IMR-90 (cell line): ENCODE measurements around the gene CHGA. TPM values are rescaled to one million over a fixed set of nuclear protein-coding genes. Genes with fewer than 3 reads are reported as not detected.

Experiments
- ATAC-seq: fragments of 200-7000 bp; cut with Tn5 transposase; 2 replicates; pipeline ENCODE4 v1.9.1; 2020; ENCODE audit warnings: low read depth, mild to moderate bottlenecking, moderate library complexity
- BruUV-seq: library from RNA; stranded (reverse); fragments of 400-500 nt; replicated peaks from 2 replicates; lab custom pipeline; 2021; lab: Mats Ljungman, UMichigan
- CTCF ChIA-PET: fragments of 300-600 bp; formaldehyde crosslinking; extraction: SDS; loops from one replicate; lab custom pipeline; 2021; ENCODE audit warnings: antibody characterized with exemption; lab: Yijun Ruan, JAX
- POLR2A ChIA-PET: fragments of 300-600 bp; sonication (Branson Sonifier 250); formaldehyde crosslinking; loops from one replicate; lab custom pipeline; 2022; ENCODE audit warnings: antibody characterized with exemption; ENCODE audit not compliant: unreplicated experiment; lab: Charles Lee
- DNase-seq: peaks from one replicate; pipeline ENCODE4 v3.0.0; 2013
- H2AFZ ChIP-seq: replicated peaks from 2 replicates; pipeline ENCODE3; 2013; ENCODE audit warnings: low read length, mild to moderate bottlenecking; ENCODE audit not compliant: poor library complexity
- H2AK5ac ChIP-seq: 2 replicates; pipeline ENCODE4 v1.6.1; 2013; ENCODE audit warnings: low read depth, low read length, inconsistent platforms
- H2AK9ac ChIP-seq: replicated peaks from 2 replicates; pipeline ENCODE3; 2013; ENCODE audit warnings: mild to moderate bottlenecking, low read depth, low read length, moderate library complexity; ENCODE audit not compliant: poor library complexity
- H2BK120ac ChIP-seq: 2 replicates; pipeline ENCODE4 v1.6.1; 2013; ENCODE audit warnings: low read depth, low read length, inconsistent platforms
- H2BK15ac ChIP-seq: 3 replicates; pipeline ENCODE4 v1.6.1; 2013; ENCODE audit warnings: low read depth, low read length, inconsistent platforms
- H2BK20ac ChIP-seq: 2 replicates; pipeline ENCODE4 v1.6.1; 2013; ENCODE audit warnings: low read depth, mild to moderate bottlenecking, inconsistent platforms, low read length, moderate library complexity
- H2BK5ac ChIP-seq: 2 replicates; pipeline ENCODE4 v1.6.1; 2013; ENCODE audit warnings: mild to moderate bottlenecking, low read depth, low read length, inconsistent platforms; ENCODE audit not compliant: poor library complexity, severe bottlenecking
- H3K14ac ChIP-seq: replicated peaks from 2 replicates; pipeline ENCODE4 v1.6.1; 2013; ENCODE audit warnings: low read depth, low read length, inconsistent platforms
- H3K18ac ChIP-seq: 2 replicates; pipeline ENCODE4 v1.6.1; 2013; ENCODE audit warnings: low read depth, low read length, control low read depth
- H3K23ac ChIP-seq: 2 replicates; pipeline ENCODE4 v1.6.1; 2013; ENCODE audit warnings: low read depth, low read length, inconsistent platforms
- H3K27ac ChIP-seq: 2 replicates; pipeline ENCODE4 v1.5.1; 2013; ENCODE audit warnings: mild to moderate bottlenecking, control low read depth, low read length; ENCODE audit not compliant: insufficient read depth
- H3K27me3 ChIP-seq: 2 replicates; pipeline ENCODE4 v1.6.1; 2013; ENCODE audit warnings: low read length; ENCODE audit not compliant: control insufficient read depth, insufficient read depth
- H3K36me3 ChIP-seq: 2 replicates; pipeline ENCODE4 v1.6.1; 2013; ENCODE audit warnings: low read length, mixed read lengths; ENCODE audit not compliant: control insufficient read depth, insufficient read depth
- H3K4ac ChIP-seq: 2 replicates; pipeline ENCODE4 v1.6.1; 2013; ENCODE audit warnings: low read depth, low read length, inconsistent platforms
- H3K4me1 ChIP-seq: 2 replicates; pipeline ENCODE4 v1.6.1; 2013; ENCODE audit warnings: low read length, mixed read lengths; ENCODE audit not compliant: control insufficient read depth, insufficient read depth
- H3K4me2 ChIP-seq: 2 replicates; pipeline ENCODE4 v1.6.1; 2013; ENCODE audit warnings: low read depth, mild to moderate bottlenecking, control low read depth, low read length, moderate library complexity
- H3K4me3 ChIP-seq: 2 replicates; pipeline ENCODE4 v1.5.1; 2013; ENCODE audit warnings: low read depth, mild to moderate bottlenecking, control low read depth, low read length, moderate library complexity; ENCODE audit not compliant: insufficient read depth
- H3K56ac ChIP-seq: 2 replicates; pipeline ENCODE4 v1.6.1; 2013; ENCODE audit warnings: low read length, inconsistent platforms; ENCODE audit not compliant: insufficient read depth; ENCODE audit errors: extremely low read depth
- H3K79me1 ChIP-seq, 2 experiments: 2 replicates each; pipeline ENCODE4 v1.6.1; 2013; ENCODE audit warnings: low read length in 2 of 2, inconsistent platforms in 1 of 2, low read depth in 1 of 2
- H3K9ac ChIP-seq: 2 replicates; pipeline ENCODE4 v1.6.1; 2013; ENCODE audit warnings: low read depth, low read length, control low read depth
- H3K9me1 ChIP-seq: 2 replicates; pipeline ENCODE4 v1.6.1; 2013; ENCODE audit warnings: low read length, inconsistent platforms; ENCODE audit not compliant: insufficient read depth
- H3K9me3 ChIP-seq: 2 replicates; pipeline ENCODE4 v1.6.1; 2013; ENCODE audit warnings: low read length; ENCODE audit not compliant: control insufficient read depth, insufficient read depth
- H4K20me1 ChIP-seq: 2 replicates; pipeline ENCODE4 v1.6.1; 2013; ENCODE audit warnings: low read length, inconsistent platforms; ENCODE audit not compliant: insufficient read depth
- H4K5ac ChIP-seq: 2 replicates; pipeline ENCODE4 v1.6.1; 2013; ENCODE audit warnings: mild to moderate bottlenecking, low read depth, low read length, control low read depth
- H4K8ac ChIP-seq, 2 experiments: 2 replicates each; pipeline ENCODE4 v1.6.1; 2013; ENCODE audit warnings: low read depth in 2 of 2, low read length in 2 of 2, control low read depth in 1 of 2, inconsistent platforms in 1 of 2
- H4K91ac ChIP-seq: 2 replicates; pipeline ENCODE4 v1.6.1; 2013; ENCODE audit warnings: low read depth, low read length, inconsistent platforms; ENCODE audit not compliant: insufficient read depth
- BHLHE40 ChIP-seq: fragments of 150-350 bp; IDR thresholded peaks from 2 replicates; pipeline ENCODE4 v1.6.1; 2016; ENCODE audit warnings: mild to moderate bottlenecking, low read depth, low read length
- CEBPB ChIP-seq: IDR thresholded peaks from 2 replicates; pipeline ENCODE4 v1.6.1; 2012; ENCODE audit warnings: low read depth, low read length, improper control_type of control experiment
- CHD1 ChIP-seq: IDR thresholded peaks from 2 replicates; pipeline ENCODE4 v1.6.1; 2012; ENCODE audit warnings: low read depth, low read length, improper control_type of control experiment
- ELK1 ChIP-seq: fragments of 150-350 bp; IDR thresholded peaks from 2 replicates; pipeline ENCODE4 v1.6.1; 2016; ENCODE audit warnings: low read depth, mild to moderate bottlenecking, low read length, moderate library complexity, borderline replicate concordance
- FOS ChIP-seq: fragments of 150-350 bp; IDR thresholded peaks from 2 replicates; pipeline ENCODE4 v1.6.1; 2016; ENCODE audit warnings: low read depth, low read length
- MAFK ChIP-seq: IDR thresholded peaks from 2 replicates; pipeline ENCODE4 v1.6.1; 2012; ENCODE audit warnings: low read depth, low read length, improper control_type of control experiment
- MAZ ChIP-seq: IDR thresholded peaks from 2 replicates; pipeline ENCODE4 v1.6.1; 2012; ENCODE audit warnings: low read depth, mild to moderate bottlenecking, low read length, improper control_type of control experiment, moderate library complexity, borderline replicate concordance
- NFE2L2 ChIP-seq: fragments of 150-350 bp; IDR thresholded peaks from 2 replicates; pipeline ENCODE4 v1.6.1; 2016; ENCODE audit warnings: low read depth, mild to moderate bottlenecking, low read length
- POLR2A ChIP-seq: IDR thresholded peaks from 2 replicates; pipeline ENCODE4 v1.6.1; 2012; ENCODE audit warnings: mild to moderate bottlenecking, low read depth, low read length
- RAD21 ChIP-seq: IDR thresholded peaks from 2 replicates; pipeline ENCODE4 v1.6.1; 2012; ENCODE audit warnings: low read length, improper control_type of control experiment
- RFX5 ChIP-seq: IDR thresholded peaks from 2 replicates; pipeline ENCODE4 v1.8.0; 2012; ENCODE audit warnings: low read depth, mild to moderate bottlenecking, low read length, moderate library complexity
- SMC3 ChIP-seq: fragments of 150-350 bp; IDR thresholded peaks from 2 replicates; pipeline ENCODE4 v1.6.1; 2016; ENCODE audit warnings: low read depth, mild to moderate bottlenecking, antibody characterized with exemption, low read length, moderate library complexity
- WGBS, 2 experiments: methylation state at CpG; one replicate each; pipeline versions ENCODE4 v1.1.5 to v1.1.7; 2013; ENCODE audit warnings: missing lambda C conversion rate in 2 of 2; ENCODE audit not compliant: insufficient read length in 1 of 2; ENCODE audit errors: extremely low coverage in 2 of 2; 5-methylcytosine and 5-hydroxymethylcytosine counted together
- dilution Hi-C: fragments of 300-500 bp; cut with HindIII; formaldehyde crosslinking; loops from one replicate; pipeline ENCODE4 v1.14.3; 2018; ENCODE audit warnings: low sequenced_read_pairs; ENCODE audit not compliant: unreplicated experiment
- in situ Hi-C: fragments of 300-500 bp; cut with MboI; formaldehyde crosslinking; loops from 3 replicates; pipeline ENCODE4 v1.14.3; 2019; ENCODE audit warnings: low sequenced_read_pairs, inconsistent platforms, mixed read lengths
- intact Hi-C: fragments of 100-400 bp; cut with micrococcal nuclease; formaldehyde crosslinking; loops from 2 replicates; pipeline ENCODE4 v1.10.0; 2022
- polyA plus RNA-seq, 3 experiments: library from polyadenylated mRNA; depleted of rRNA; stranded (reverse); fragments of >200 nt; gene quantifications; 2 replicates each; pipeline ENCODE4 v1.2.3, GENCODE V29; 2012; ENCODE audit warnings: low replicate concordance in 1 of 3
- total RNA-seq: library from RNA; depleted of rRNA; stranded (reverse); fragments of >200 nt; gene quantifications from 2 replicates; pipeline ENCODE4 v1.2.3, GENCODE V29; 2012
- TF ChIP-seq, protein P1 (sequence below): conservative IDR thresholded peaks from 2 replicates; pipeline ENCODE4 v1.5.1; 2012; ENCODE audit warnings: mild to moderate bottlenecking, low read depth, low read length, improper control_type of control experiment

The CHGA gene
- total and polyA plus RNA-seq, 2 of the 4 experiments (the other 2 are of a cell fraction) = not detected

- in situ Hi-C loops = loop anchor here (5.0 kb wide), 1 partner anchor 188 kb away; no protein-coding TSS in a partner anchor
- no peak overlapping the region for H3K56ac ChIP-seq
- CTCF ChIA-PET = no interaction called here
Observed at GRCh38 chr14:92949496-92950192, 26.7 kb downstream of the CHGA start.

More at GRCh38 chr14:92949496-92950192, 26.7 kb downstream of the CHGA start:
- Histone ChIP-seq H3K4me3 (no peak overlapping the region), H4K5ac (no peak overlapping the region), H2AK9ac (peak overlapping the region; percentile 9), H3K9me3 (no peaks in the 10 kb centered on the region), H3K27ac (no peak overlapping the region), H3K79me1 (no peaks in the 10 kb centered on the region), H2AFZ (no peak overlapping the region), H3K9me1 (no peaks in the 10 kb centered on the region), H3K4me1 (no peaks in the 10 kb centered on the region), H2AK5ac (no peak overlapping the region), H3K4me2 (no peak overlapping the region), H3K14ac (no peak overlapping the region), H2BK15ac (no peak overlapping the region), H3K27me3 (no peaks in the 10 kb centered on the region), H3K23ac (no peak overlapping the region), H2BK120ac (no peak overlapping the region), H4K91ac (no peak overlapping the region), H4K8ac (no peak overlapping the region), H3K18ac (no peak overlapping the region), H3K36me3 (no peaks in the 10 kb centered on the region), H3K9ac (no peak overlapping the region), H3K4ac (no peak overlapping the region), H4K20me1 (no peaks in the 10 kb centered on the region; the same call in 1 of the 2 replicates), H2BK5ac (no peak overlapping the region), H2BK20ac (no peak overlapping the region)
- no TSS peak for BruUV-seq
- no peak for DNase-seq
- dilution Hi-C loops (no loop called here), intact Hi-C loops (no loop called here)
- POLR2A ChIA-PET = no interaction called here
- no peak for ATAC-seq
- 91% methylated on average over 15 of the region's 24 CpGs; no CpG with 5 or more reads in 1 of the 2 experiments for WGBS, 2 experiments
- TF ChIP-seq CHD1 = no peak
- TF ChIP-seq RAD21 = no peak
- no peak for TF ChIP-seq MAZ
- TF ChIP-seq CEBPB = no peak
- no peak for TF ChIP-seq RFX5
- no peak for TF ChIP-seq NFE2L2
- TF ChIP-seq, protein P1, sequence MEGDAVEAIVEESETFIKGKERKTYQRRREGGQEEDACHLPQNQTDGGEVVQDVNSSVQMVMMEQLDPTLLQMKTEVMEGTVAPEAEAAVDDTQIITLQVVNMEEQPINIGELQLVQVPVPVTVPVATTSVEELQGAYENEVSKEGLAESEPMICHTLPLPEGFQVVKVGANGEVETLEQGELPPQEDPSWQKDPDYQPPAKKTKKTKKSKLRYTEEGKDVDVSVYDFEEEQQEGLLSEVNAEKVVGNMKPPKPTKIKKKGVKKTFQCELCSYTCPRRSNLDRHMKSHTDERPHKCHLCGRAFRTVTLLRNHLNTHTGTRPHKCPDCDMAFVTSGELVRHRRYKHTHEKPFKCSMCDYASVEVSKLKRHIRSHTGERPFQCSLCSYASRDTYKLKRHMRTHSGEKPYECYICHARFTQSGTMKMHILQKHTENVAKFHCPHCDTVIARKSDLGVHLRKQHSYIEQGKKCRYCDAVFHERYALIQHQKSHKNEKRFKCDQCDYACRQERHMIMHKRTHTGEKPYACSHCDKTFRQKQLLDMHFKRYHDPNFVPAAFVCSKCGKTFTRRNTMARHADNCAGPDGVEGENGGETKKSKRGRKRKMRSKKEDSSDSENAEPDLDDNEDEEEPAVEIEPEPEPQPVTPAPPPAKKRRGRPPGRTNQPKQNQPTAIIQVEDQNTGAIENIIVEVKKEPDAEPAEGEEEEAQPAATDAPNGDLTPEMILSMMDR = no peak
- no peak for TF ChIP-seq BHLHE40
- TF ChIP-seq SMC3 = no peak
- no peak for TF ChIP-seq POLR2A
- TF ChIP-seq MAFK = no peak
- TF ChIP-seq ELK1 = no peak
- no peak for TF ChIP-seq FOS
